ENCODE data around the gene KDELR1.

- TF ChIP-seq, protein P1, sequence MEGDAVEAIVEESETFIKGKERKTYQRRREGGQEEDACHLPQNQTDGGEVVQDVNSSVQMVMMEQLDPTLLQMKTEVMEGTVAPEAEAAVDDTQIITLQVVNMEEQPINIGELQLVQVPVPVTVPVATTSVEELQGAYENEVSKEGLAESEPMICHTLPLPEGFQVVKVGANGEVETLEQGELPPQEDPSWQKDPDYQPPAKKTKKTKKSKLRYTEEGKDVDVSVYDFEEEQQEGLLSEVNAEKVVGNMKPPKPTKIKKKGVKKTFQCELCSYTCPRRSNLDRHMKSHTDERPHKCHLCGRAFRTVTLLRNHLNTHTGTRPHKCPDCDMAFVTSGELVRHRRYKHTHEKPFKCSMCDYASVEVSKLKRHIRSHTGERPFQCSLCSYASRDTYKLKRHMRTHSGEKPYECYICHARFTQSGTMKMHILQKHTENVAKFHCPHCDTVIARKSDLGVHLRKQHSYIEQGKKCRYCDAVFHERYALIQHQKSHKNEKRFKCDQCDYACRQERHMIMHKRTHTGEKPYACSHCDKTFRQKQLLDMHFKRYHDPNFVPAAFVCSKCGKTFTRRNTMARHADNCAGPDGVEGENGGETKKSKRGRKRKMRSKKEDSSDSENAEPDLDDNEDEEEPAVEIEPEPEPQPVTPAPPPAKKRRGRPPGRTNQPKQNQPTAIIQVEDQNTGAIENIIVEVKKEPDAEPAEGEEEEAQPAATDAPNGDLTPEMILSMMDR (IDR thresholded peaks at IDR 0.05) = no peak
- no peak for TF ChIP-seq SIN3A (IDR thresholded peaks at IDR 0.05; ENCODE audit: borderline replicate concordance, insufficient read depth, low read depth, low read length)
- TF ChIP-seq TCF7L2 (IDR thresholded peaks at IDR 0.05; ENCODE audit: low read depth, low read length) = no peak
- no peak for TF ChIP-seq POLR2AphosphoS5 (IDR thresholded peaks at IDR 0.05; ENCODE audit: low read depth, low read length)
- TF ChIP-seq, protein P2, sequence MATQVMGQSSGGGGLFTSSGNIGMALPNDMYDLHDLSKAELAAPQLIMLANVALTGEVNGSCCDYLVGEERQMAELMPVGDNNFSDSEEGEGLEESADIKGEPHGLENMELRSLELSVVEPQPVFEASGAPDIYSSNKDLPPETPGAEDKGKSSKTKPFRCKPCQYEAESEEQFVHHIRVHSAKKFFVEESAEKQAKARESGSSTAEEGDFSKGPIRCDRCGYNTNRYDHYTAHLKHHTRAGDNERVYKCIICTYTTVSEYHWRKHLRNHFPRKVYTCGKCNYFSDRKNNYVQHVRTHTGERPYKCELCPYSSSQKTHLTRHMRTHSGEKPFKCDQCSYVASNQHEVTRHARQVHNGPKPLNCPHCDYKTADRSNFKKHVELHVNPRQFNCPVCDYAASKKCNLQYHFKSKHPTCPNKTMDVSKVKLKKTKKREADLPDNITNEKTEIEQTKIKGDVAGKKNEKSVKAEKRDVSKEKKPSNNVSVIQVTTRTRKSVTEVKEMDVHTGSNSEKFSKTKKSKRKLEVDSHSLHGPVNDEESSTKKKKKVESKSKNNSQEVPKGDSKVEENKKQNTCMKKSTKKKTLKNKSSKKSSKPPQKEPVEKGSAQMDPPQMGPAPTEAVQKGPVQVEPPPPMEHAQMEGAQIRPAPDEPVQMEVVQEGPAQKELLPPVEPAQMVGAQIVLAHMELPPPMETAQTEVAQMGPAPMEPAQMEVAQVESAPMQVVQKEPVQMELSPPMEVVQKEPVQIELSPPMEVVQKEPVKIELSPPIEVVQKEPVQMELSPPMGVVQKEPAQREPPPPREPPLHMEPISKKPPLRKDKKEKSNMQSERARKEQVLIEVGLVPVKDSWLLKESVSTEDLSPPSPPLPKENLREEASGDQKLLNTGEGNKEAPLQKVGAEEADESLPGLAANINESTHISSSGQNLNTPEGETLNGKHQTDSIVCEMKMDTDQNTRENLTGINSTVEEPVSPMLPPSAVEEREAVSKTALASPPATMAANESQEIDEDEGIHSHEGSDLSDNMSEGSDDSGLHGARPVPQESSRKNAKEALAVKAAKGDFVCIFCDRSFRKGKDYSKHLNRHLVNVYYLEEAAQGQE (IDR thresholded peaks at IDR 0.05; ENCODE audit: insufficient read depth in 1 of 2, low read depth in 2 of 2, low read length in 1 of 2) = no peak
These were observed 22.7 kb upstream of the KDELR1 start for GRCh38 chr19:48413879-48414587.

Measured in Panc1 (cell line).